Raji (cell line): Measurements from ENCODE around the gene GMCL1.

Source experiments
- POLR2A ChIP-seq: IDR thresholded peaks from 2 replicates; pipeline ENCODE4 v1.6.1; 2011; ENCODE audit warnings: low read depth, low read length, control low read depth; ENCODE audit not compliant: insufficient read depth

GMCL1 gene

GRCh38 chr2:69833752-69834151 is 4.3 kb downstream of the GMCL1 start:
- TF ChIP-seq POLR2A: no peak

GRCh38 chr2:69835666-69836065 is 6.2 kb downstream of the GMCL1 start:
- TF ChIP-seq POLR2A: no peak

- no peak for TF ChIP-seq POLR2A
These were observed 6.9 kb downstream of the GMCL1 start for GRCh38 chr2:69836316-69836715.

GRCh38 chr2:69837533-69837932 is 8.1 kb downstream of the GMCL1 start:
- no peak for TF ChIP-seq POLR2A

GRCh38 chr2:69843993-69844392 is 14.5 kb downstream of the GMCL1 start:
- TF ChIP-seq POLR2A: no peak

- TF ChIP-seq POLR2A: no peak
These were observed 15.1 kb downstream of the GMCL1 start for GRCh38 chr2:69844560-69844959.

- no peak for TF ChIP-seq POLR2A
These were observed 17.0 kb downstream of the GMCL1 start for GRCh38 chr2:69846182-69847067.

GRCh38 chr2:69847068-69847828 is 17.8 kb downstream of the GMCL1 start:
- no peak for TF ChIP-seq POLR2A

GRCh38 chr2:69848186-69848790 is 18.8 kb downstream of the GMCL1 start:
- TF ChIP-seq POLR2A: no peak

GRCh38 chr2:69858261-69858660 is 28.8 kb downstream of the GMCL1 start:
- TF ChIP-seq POLR2A: no peak

- no peak for TF ChIP-seq POLR2A
These were observed 33.8 kb downstream of the GMCL1 start for GRCh38 chr2:69863298-69863697.

- no peak for TF ChIP-seq POLR2A
These were observed 59.0 kb downstream of the GMCL1 start for GRCh38 chr2:69888451-69888850.

- no peak for TF ChIP-seq POLR2A
These were observed 59.8 kb downstream of the GMCL1 start for GRCh38 chr2:69889302-69889701.

GRCh38 chr2:69890881-69891280 is 61.4 kb downstream of the GMCL1 start:
- TF ChIP-seq POLR2A: no peak

- peak; percentile 79 for TF ChIP-seq POLR2A
These were observed 64.5 kb downstream of the GMCL1 start, which contains the start of gene SNRNP27 for GRCh38 chr2:69893684-69894551. TSS of gene SNRNP27 (plus strand) at chr2:69893956. CDS start at chr2:69893985, 29 bp downstream.

- TF ChIP-seq POLR2A: 0 out of 2 replicates have a peak, but pooled peaks have one; percentile 33
These were observed 72.9 kb downstream of the GMCL1 start for GRCh38 chr2:69902213-69902922.
